Thoracic aorta (tissue), 2 donors: ENCODE measurements around the gene CRYBB1. TPM values are rescaled to one million over a fixed set of nuclear protein-coding genes. Genes with fewer than 3 reads are reported as not detected.

Experiments
- ATAC-seq: fragments of 150-250 bp; one replicate; pipeline ENCODE4 v1.8.0; 2017; ENCODE audit warnings: low read depth; ENCODE audit not compliant: insufficient number of reproducible peaks, low FRiP score
- DNase-seq: peaks from one replicate; pipeline ENCODE4 v3.0.0-alpha.2; 2020; ENCODE audit warnings: low spot score
- H3K27ac ChIP-seq, 2 donors: fragments of 200-600 bp; sonication (generic); 1 replicate in 1 of 2; 2 replicates in 1 of 2; pipeline ENCODE4 v1.5.1; 2016; ENCODE audit warnings: mild to moderate bottlenecking in 2 of 2, moderate library complexity in 2 of 2
- H3K27me3 ChIP-seq: fragments of 200-600 bp; sonication (generic); replicated peaks from 2 replicates; pipeline ENCODE4 v1.6.0; 2016; ENCODE audit warnings: mild to moderate bottlenecking; ENCODE audit not compliant: insufficient read depth
- H3K36me3 ChIP-seq: fragments of 200-600 bp; sonication (generic); one replicate; pipeline ENCODE4 v1.5.1; 2016
- H3K4me1 ChIP-seq, 2 donors: fragments of 200-600 bp; sonication (generic); 1 replicate in 1 of 2; 2 replicates in 1 of 2; pipeline versions ENCODE4 v1.5.1 to v1.6.0; 2016; ENCODE audit warnings: low read depth in 2 of 2, mild to moderate bottlenecking in 1 of 2; ENCODE audit not compliant: control insufficient read depth in 1 of 2
- H3K4me3 ChIP-seq: fragments of 200-600 bp; sonication (generic); 2 replicates; pipeline ENCODE4 v1.5.1; 2016; ENCODE audit warnings: mild to moderate bottlenecking
- H3K9me3 ChIP-seq: fragments of 200-600 bp; sonication (generic); 2 replicates; pipeline ENCODE4 v1.5.1; 2016
- CTCF ChIP-seq: fragments of 200-600 bp; sonication (generic); IDR thresholded peaks from one replicate; pipeline ENCODE4 v1.5.1; 2019; ENCODE audit warnings: antibody characterized with exemption
- total RNA-seq, 2 donors: library from RNA; depleted of rRNA; stranded (reverse); fragments of >200 nt; gene quantifications; one replicate each; pipeline versions ENCODE4 v1.1.0 to v1.2.3, GENCODE V29; 2016

CRYBB1 gene
- total RNA-seq, 2 donors from 2014 or later, result 0.71 to 2.6 TPM

DNA sequence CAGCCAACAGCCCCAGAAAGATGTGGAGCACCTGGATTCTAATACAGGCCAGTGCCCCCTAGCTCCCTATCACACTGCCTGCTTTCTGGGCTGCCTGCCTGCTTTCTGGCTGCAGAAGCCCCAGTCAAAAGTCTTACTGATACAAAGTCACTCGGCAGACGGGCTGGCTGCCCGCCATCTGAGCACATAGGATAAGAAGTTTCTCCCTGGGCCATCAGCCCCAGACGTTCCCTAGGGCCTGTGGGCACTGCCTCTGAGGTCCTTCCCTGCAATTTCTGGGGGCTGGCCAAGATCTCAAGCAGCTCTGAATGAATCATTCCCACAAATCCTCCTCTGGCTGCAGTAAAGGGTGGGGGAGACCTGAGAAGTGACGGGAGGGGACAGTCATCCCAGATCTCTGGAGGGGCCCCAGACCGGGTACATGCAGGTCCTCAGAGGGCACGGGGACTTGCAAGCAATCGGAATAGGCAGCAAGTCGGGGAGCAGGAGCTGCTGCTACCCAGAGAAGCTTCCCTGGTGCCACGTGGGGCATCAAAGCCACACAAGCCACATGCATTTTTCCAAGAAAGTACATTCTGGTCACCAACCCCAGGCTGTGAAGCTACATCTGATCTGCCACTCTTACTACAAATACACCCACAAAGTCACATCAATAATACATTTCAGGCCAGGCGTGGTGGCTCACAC, 32.6 kb downstream of the CRYBB1 start:
- H3K27me3 ChIP-seq, result no peaks in the 10 kb centered on the region
- TF ChIP-seq CTCF, result no peak
- no peak for ATAC-seq
- peaks cover 14 to 22% of the 10 kb centered on the region in 2 donors for H3K4me1 ChIP-seq
- no peaks in the 10 kb centered on the region for H3K9me3 ChIP-seq
- H3K36me3 ChIP-seq, result no peaks in the 10 kb centered on the region
- no peak for DNase-seq
- no peak overlapping the region for H3K4me3 ChIP-seq
- no peak overlapping the region for H3K27ac ChIP-seq

DNA sequence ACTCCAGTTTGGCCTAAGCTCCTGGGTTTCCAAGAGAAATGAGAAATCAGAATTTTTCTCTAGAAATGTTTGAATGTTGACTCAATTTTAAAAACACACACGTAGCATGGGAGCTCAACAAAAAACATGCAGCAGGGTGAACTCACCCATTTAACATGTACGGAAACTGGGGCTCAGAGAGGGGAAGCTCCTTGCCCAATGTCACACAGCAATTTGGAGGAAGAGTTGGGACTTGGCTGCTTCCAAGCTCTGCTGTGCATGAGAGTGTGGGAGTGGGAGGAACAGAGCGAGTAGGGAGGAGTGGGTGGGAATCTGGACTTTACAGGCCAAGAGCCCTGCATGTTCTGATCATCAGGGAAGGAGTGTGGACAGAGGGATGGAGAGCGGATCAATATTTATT, 33.8 kb downstream of the CRYBB1 start:
- no peak for DNase-seq
- Histone ChIP-seq H3K4me1 (peaks cover 12 to 21% of the 10 kb centered on the region in 2 donors), H3K4me3 (no peak overlapping the region), H3K27me3 (no peaks in the 10 kb centered on the region), H3K27ac (no peak overlapping the region), H3K9me3 (no peaks in the 10 kb centered on the region), H3K36me3 (no peaks in the 10 kb centered on the region)
- TF ChIP-seq CTCF, result no peak
- no peak for ATAC-seq

DNA sequence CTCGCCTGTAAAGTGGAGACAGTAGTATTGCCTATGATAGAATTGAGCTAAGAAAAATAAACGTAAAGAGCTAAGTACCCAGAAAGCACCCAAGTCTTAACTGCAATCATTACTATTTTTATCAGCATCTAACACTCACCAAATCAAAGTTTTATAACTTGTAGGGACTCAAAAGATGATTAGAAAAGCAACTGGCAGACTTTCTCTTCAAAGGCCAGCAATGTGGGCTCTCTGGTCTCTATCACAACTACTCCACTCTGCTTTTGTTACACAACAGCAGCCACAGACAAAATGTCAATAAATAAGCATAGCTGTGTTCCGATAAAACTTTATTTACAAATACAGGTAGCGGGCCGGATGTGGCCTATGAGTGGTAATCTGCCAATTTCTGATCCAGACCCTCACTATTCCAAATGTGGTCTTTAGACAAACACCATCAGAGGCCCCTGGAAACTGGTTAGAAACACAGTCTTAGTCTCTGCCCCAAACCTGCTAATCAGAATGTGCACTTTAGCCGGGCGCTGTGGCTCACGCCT, 36.1 kb downstream of the CRYBB1 start:
- no peak overlapping the region for H3K4me3 ChIP-seq
- no peak for ATAC-seq
- H3K36me3 ChIP-seq, result no peaks in the 10 kb centered on the region
- peaks cover 9 to 13% of the 10 kb centered on the region in 2 donors for H3K4me1 ChIP-seq
- TF ChIP-seq CTCF, result no peak
- no peaks in the 10 kb centered on the region for H3K9me3 ChIP-seq
- DNase-seq, result no peak
- no peak overlapping the region for H3K27ac ChIP-seq
- no peaks in the 10 kb centered on the region for H3K27me3 ChIP-seq

DNA sequence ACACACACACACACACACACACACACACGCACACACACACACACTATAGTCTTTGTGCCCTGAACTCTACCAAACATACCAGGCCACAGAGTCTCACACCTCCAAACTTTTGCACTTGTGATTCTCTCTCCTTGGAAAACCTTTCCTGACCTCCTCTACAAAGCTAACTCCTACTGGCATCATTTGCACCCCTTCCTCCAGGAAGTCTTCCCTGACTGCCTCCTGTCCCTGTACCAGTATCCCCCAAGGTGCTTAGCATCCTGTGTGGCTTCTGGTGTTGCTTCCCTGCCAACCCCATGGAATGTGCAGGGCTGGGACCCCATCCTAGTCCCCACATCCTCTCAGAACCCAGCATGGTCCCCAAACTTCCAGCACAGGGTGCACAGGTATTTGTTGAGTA, 36.8 kb downstream of the CRYBB1 start:
- DNase-seq (no peak), ATAC-seq (no peak)
- Histone ChIP-seq H3K36me3 (no peaks in the 10 kb centered on the region), H3K27ac (no peak overlapping the region), H3K27me3 (no peaks in the 10 kb centered on the region), H3K9me3 (no peaks in the 10 kb centered on the region), H3K4me1 (peaks cover 9 to 13% of the 10 kb centered on the region in 2 donors), H3K4me3 (no peak overlapping the region)
- TF ChIP-seq CTCF, result no peak

DNA sequence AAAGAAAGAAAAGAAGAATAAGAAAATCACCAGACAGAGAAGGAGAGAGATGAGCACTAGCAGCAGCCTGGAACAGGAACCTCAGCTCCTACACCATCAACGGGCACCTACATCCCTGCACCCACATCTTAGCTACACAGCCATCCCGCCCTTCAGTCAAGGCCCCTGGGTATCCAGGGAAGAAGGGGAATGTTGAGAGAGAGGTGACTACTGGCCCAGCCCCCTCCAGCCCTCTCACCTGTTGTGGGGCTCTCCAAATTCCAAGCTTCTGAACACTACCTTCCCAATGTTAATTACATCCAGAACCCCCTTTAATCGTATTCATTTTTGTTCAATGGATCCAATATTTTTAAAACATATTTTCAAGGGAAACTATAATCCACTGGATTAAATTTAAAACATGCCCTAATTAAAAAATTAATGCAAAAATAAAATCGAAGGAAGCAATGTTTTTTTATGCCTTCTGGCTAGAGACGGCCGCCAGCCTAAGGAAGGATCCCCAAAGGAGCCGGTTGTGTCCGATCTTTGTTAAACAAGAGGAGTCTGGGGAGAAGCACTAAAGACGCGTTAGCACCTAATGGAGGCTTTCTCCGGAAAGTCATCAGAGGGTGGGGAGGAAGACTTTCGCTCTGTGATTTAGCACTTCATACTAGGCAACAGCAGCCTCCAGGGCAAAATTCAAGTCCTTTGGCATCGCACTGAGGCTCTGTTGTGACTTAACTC, 37.4 kb downstream of the CRYBB1 start:
- TF ChIP-seq CTCF, result no peak
- Histone ChIP-seq H3K27me3 (no peaks in the 10 kb centered on the region), H3K9me3 (no peaks in the 10 kb centered on the region), H3K4me1 (peaks cover 8 to 9% of the 10 kb centered on the region in 2 donors), H3K4me3 (no peak overlapping the region), H3K36me3 (no peaks in the 10 kb centered on the region), H3K27ac (no peak overlapping the region)
- ATAC-seq (no peak), DNase-seq (no peak)
